Thyroid gland (tissue), 4 donors: ENCODE measurements around the gene KIAA0586.

Experiments used
- CTCF ChIP-seq, 6 experiments: fragments of 200-600 bp in 3 of 6; fragments of 450-650 bp in 3 of 6; sonication (generic) in 3 of 6; IDR thresholded peaks; one replicate each; pipeline ENCODE4 v1.5.1; 2016 to 2019; ENCODE audit warnings: antibody characterized with exemption in 6 of 6, mild to moderate bottlenecking in 2 of 6, inconsistent platforms in 1 of 6, moderate library complexity in 1 of 6
- POLR2A ChIP-seq, 2 donors: fragments of 450-650 bp; IDR thresholded peaks; one replicate each; pipeline ENCODE4 v1.6.1; 2017; ENCODE audit warnings: antibody characterized with exemption in 2 of 2, mild to moderate bottlenecking in 2 of 2, moderate library complexity in 1 of 2

- no peak for TF ChIP-seq CTCF (IDR thresholded peaks at IDR 0.05)
- TF ChIP-seq POLR2A (IDR thresholded peaks at IDR 0.05), result no peak
Observed at GRCh38 chr14:58465421-58465820, 37.9 kb downstream of the KIAA0586 start.
